HCT116 (cell line): ENCODE results near the gene ATG4B. TPM values are rescaled to one million over a fixed set of nuclear protein-coding genes. Genes with fewer than 3 reads are reported as not detected.

Source experiments
- ATAC-seq: fragments of 200-7000 bp; cut with Tn5 transposase; 2 replicates; pipeline ENCODE4 v1.9.1; 2020; ENCODE audit warnings: mild to moderate bottlenecking, moderate library complexity
- BruUV-seq: library from RNA; stranded (reverse); fragments of 400-500 nt; replicated peaks from 2 replicates; lab custom pipeline; 2021; lab: Mats Ljungman, UMichigan
- CTCF ChIA-PET: fragments of 300-600 bp; sonication (Branson Sonifier 250); formaldehyde crosslinking; loops from one replicate; lab custom pipeline; 2021; ENCODE audit warnings: antibody characterized with exemption; lab: Charles Lee
- POLR2A ChIA-PET: fragments of 300-600, 350-600 bp; sonication (Branson Sonifier 250); formaldehyde crosslinking; loops from one replicate; lab custom pipeline; 2021; ENCODE audit warnings: antibody characterized with exemption; lab: Charles Lee
- RAD21 ChIA-PET, 2 experiments: fragments of 300-600 bp; sonication (Branson Sonifier 250); formaldehyde crosslinking; loops; one replicate each; lab custom pipeline; 2023; ENCODE audit warnings: low total read pairs in 2 of 2; ENCODE audit not compliant: uncharacterized antibody in 2 of 2, unreplicated experiment in 2 of 2, low non-redundant PET in 1 of 2; lab: Charles Lee
- DNase-seq: peaks from one replicate; pipeline ENCODE4 v3.0.0-alpha.2; 2010; ENCODE audit warnings: low read depth, low spot score
- H2AFZ ChIP-seq: fragments of 200-600 bp; shearing (Covaris generic), sonication (generic); 2 replicates; pipeline ENCODE4 v1.6.1; 2017; ENCODE audit warnings: low read depth, mixed run types, mixed read lengths, antibody characterized with exemption, low read length; ENCODE audit not compliant: poor library complexity, severe bottlenecking
- H3K27ac ChIP-seq: 2 replicates; pipeline ENCODE4 v1.5.1; 2012; ENCODE audit warnings: low read depth, low read length
- H3K27me3 ChIP-seq: fragments of 200-600 bp; sonication (generic); 2 replicates; pipeline ENCODE4 v1.6.1; 2016; ENCODE audit warnings: mixed run types, low read length, mixed read lengths; ENCODE audit not compliant: insufficient read depth
- H3K36me3 ChIP-seq, 2 experiments: fragments of 200-500 bp in 1 of 2; fragments of 200-600 bp in 1 of 2; sonication (Bioruptor generic) in 1 of 2; sonication (generic) in 1 of 2; 2 replicates each; pipeline versions ENCODE4 v1.5.1 to v1.6.1; 2014 to 2016; ENCODE audit warnings: low read length in 2 of 2, inconsistent platforms in 1 of 2, mixed read lengths in 1 of 2, mixed run types in 1 of 2; ENCODE audit not compliant: insufficient read depth in 2 of 2, control insufficient read depth in 1 of 2
- H3K4me1 ChIP-seq, 2 experiments: fragments of 200-600 bp in 1 of 2; sonication (generic) in 1 of 2; 2 replicates each; pipeline versions ENCODE4 v1.5.1 to v1.6.1; 2012 to 2017; ENCODE audit warnings: low read length in 2 of 2, inconsistent platforms in 1 of 2, mild to moderate bottlenecking in 1 of 2, mixed read lengths in 1 of 2, mixed run types in 1 of 2, moderate library complexity in 1 of 2; ENCODE audit not compliant: insufficient read depth in 2 of 2, control insufficient read depth in 1 of 2
- H3K4me2 ChIP-seq: fragments of 200-600 bp; sonication (generic); 2 replicates; pipeline ENCODE4 v1.6.1; 2017; ENCODE audit warnings: mixed run types, low read length, mixed read lengths
- H3K4me3 ChIP-seq, 2 experiments: fragments of 200-600 bp in 1 of 2; sonication (generic) in 1 of 2; replicated peaks in 1 of 2; 2 replicates each; pipeline ENCODE4 v1.5.1; 2011 to 2016; ENCODE audit warnings: low read length in 2 of 2, control low read depth in 1 of 2, low read depth in 1 of 2, mild to moderate bottlenecking in 1 of 2, mixed read lengths in 1 of 2, mixed run types in 1 of 2
- H3K79me2 ChIP-seq: fragments of 200-600 bp; sonication (generic); 2 replicates; pipeline ENCODE4 v1.6.1; 2017; ENCODE audit warnings: mild to moderate bottlenecking, mixed run types, low read length, moderate library complexity, mixed read lengths; ENCODE audit not compliant: insufficient read depth
- H3K9ac ChIP-seq: fragments of 200-600 bp; sonication (generic); 2 replicates; pipeline ENCODE4 v1.6.1; 2016; ENCODE audit warnings: low read length, mixed read lengths
- H3K9me2 ChIP-seq: fragments of 200-600 bp; sonication (generic), shearing (Covaris generic); 2 replicates; pipeline ENCODE4 v1.6.1; 2017; ENCODE audit warnings: mixed run types, mild to moderate bottlenecking, moderate library complexity; ENCODE audit not compliant: insufficient read depth
- H3K9me3 ChIP-seq, 2 experiments: fragments of 200-500 bp in 1 of 2; fragments of 200-600 bp in 1 of 2; sonication (Bioruptor generic) in 1 of 2; sonication (generic) in 1 of 2; 2 replicates each; pipeline ENCODE4 v1.6.1; 2014 to 2017; ENCODE audit warnings: low read length in 2 of 2, mixed read lengths in 2 of 2, inconsistent platforms in 1 of 2, low read depth in 1 of 2, mild to moderate bottlenecking in 1 of 2, mixed run types in 1 of 2, moderate library complexity in 1 of 2; ENCODE audit not compliant: control insufficient read depth in 1 of 2, insufficient read depth in 1 of 2
- H4K20me1 ChIP-seq: fragments of 200-600 bp; sonication (generic), shearing (Covaris generic); 2 replicates; pipeline ENCODE4 v1.6.1; 2017; ENCODE audit warnings: mixed run types, mild to moderate bottlenecking, moderate library complexity; ENCODE audit not compliant: insufficient read depth
- CTCF ChIP-seq, 3 experiments: fragments of 200-600 bp in 1 of 3; sonication (generic) in 1 of 3; IDR thresholded peaks in 2 of 3; conservative IDR thresholded peaks in 1 of 3; 2 replicates each; pipeline ENCODE4 v1.5.1; 2012 to 2017; ENCODE audit warnings: low read depth in 2 of 3, low read length in 2 of 3, antibody characterized with exemption in 1 of 3, borderline replicate concordance in 1 of 3, control low read depth in 1 of 3, mild to moderate bottlenecking in 1 of 3, mixed read lengths in 1 of 3, mixed run types in 1 of 3, moderate library complexity in 1 of 3; ENCODE audit not compliant: insufficient read depth in 1 of 3
- SIN3A ChIP-seq: IDR thresholded peaks from 2 replicates; pipeline ENCODE4 v1.6.1; 2012; ENCODE audit warnings: low read depth
- SRF ChIP-seq: IDR thresholded peaks from 2 replicates; pipeline ENCODE4 v1.6.1; 2012; ENCODE audit warnings: low read depth
- ZNF274 ChIP-seq: fragments of 200-500 bp; sonication (Bioruptor generic); IDR thresholded peaks from 2 replicates; pipeline ENCODE4 v1.6.1; 2014; ENCODE audit warnings: mild to moderate bottlenecking, low read depth, low read length, inconsistent platforms
- intact Hi-C: fragments of 100-400 bp; cut with micrococcal nuclease; formaldehyde crosslinking; loops from 2 replicates; pipeline ENCODE4 v1.10.0; 2022
- total RNA-seq: library from RNA; stranded (reverse); gene quantifications from one replicate; pipeline ENCODE4 v1.2.1, GENCODE V29; 2021; ENCODE audit not compliant: unreplicated experiment
- TF ChIP-seq, protein P1 (sequence below): IDR thresholded peaks from 2 replicates; pipeline ENCODE4 v1.6.1; 2011; ENCODE audit warnings: mild to moderate bottlenecking, low read length, moderate library complexity; ENCODE audit not compliant: insufficient replicate concordance; ENCODE audit errors: extremely low read depth

ATG4B gene
- total RNA-seq, 1 experiment from 2014 or later, result 87.4 TPM

GRCh38 chr2:241671457-241672240 is 34.2 kb downstream of the ATG4B start:
- Histone ChIP-seq H3K36me3 (peaks cover 14 to 16% of the 10 kb centered on the region in 2 experiments; a peak in 3 of 4 replicates), H3K79me2 (no peaks in the 10 kb centered on the region)
- RAD21 ChIA-PET, result no interaction called here

More at GRCh38 chr2:241671457-241672240, 34.2 kb downstream of the ATG4B start:
- no peaks in the 10 kb centered on the region for H3K9me3 ChIP-seq
- H3K9me2 ChIP-seq, result no peaks in the 10 kb centered on the region
- intact Hi-C loops, result no loop called here
- H4K20me1 ChIP-seq, result no peaks in the 10 kb centered on the region
- H3K27me3 ChIP-seq, result no peaks in the 10 kb centered on the region
- no peak overlapping the region for H2AFZ ChIP-seq
- H3K9ac ChIP-seq, result no peak overlapping the region
- H3K4me1 ChIP-seq, result peaks cover 0 to 3% of the 10 kb centered on the region in 2 experiments; a peak in 2 of 4 replicates
- no TSS peak for BruUV-seq
- no peak for ATAC-seq
- H3K27ac ChIP-seq, result no peak overlapping the region
- POLR2A ChIA-PET, result no interaction called here
- no peak for TF ChIP-seq SRF
- no peak for TF ChIP-seq SIN3A
- TF ChIP-seq, protein P1, sequence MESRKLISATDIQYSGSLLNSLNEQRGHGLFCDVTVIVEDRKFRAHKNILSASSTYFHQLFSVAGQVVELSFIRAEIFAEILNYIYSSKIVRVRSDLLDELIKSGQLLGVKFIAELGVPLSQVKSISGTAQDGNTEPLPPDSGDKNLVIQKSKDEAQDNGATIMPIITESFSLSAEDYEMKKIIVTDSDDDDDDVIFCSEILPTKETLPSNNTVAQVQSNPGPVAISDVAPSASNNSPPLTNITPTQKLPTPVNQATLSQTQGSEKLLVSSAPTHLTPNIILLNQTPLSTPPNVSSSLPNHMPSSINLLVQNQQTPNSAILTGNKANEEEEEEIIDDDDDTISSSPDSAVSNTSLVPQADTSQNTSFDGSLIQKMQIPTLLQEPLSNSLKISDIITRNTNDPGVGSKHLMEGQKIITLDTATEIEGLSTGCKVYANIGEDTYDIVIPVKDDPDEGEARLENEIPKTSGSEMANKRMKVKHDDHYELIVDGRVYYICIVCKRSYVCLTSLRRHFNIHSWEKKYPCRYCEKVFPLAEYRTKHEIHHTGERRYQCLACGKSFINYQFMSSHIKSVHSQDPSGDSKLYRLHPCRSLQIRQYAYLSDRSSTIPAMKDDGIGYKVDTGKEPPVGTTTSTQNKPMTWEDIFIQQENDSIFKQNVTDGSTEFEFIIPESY, result no peak
- no peak for TF ChIP-seq ZNF274
- TF ChIP-seq CTCF (IDR thresholded peaks at IDR 0.05 in 2 of 3, conservative IDR thresholded peaks at IDR 0.05 in 1 of 3; ENCODE audit: borderline replicate concordance in 1 of 3, insufficient read depth in 1 of 3, low read depth in 2 of 3, low read length in 2 of 3), result no peak
- TF ChIP-seq, all 23 proteins: peak for 0
- no peak overlapping the region for H3K4me3 ChIP-seq
- no peak for DNase-seq
- no peak overlapping the region for H3K4me2 ChIP-seq
- CTCF ChIA-PET, result no interaction called here
